Uterus (tissue), 4 donors: Measurements from ENCODE around the gene BMP8A. TPM values are rescaled to one million over a fixed set of nuclear protein-coding genes. Genes with fewer than 3 reads are reported as not detected.
"Not testable (repeated sequence)": the region's sequence is repeated elsewhere in the genome, so short reads cannot be mapped to it uniquely, and the experiment has no call there.

ENCODE experiments used
- DNase-seq, 2 donors: peaks; one replicate each; pipeline ENCODE4 v3.0.0-alpha.2; 2019 to 2020
- H3K27ac ChIP-seq, 2 donors: fragments of 200-600 bp; sonication (generic); 1 replicate in 1 of 2; 2 replicates in 1 of 2; pipeline ENCODE4 v1.5.1; 2016 to 2018
- H3K27me3 ChIP-seq, 2 donors: fragments of 200-600 bp; sonication (generic); one replicate each; pipeline ENCODE4 v1.5.1; 2018 to 2019; ENCODE audit warnings: control low read depth in 1 of 2
- H3K36me3 ChIP-seq, 2 donors: fragments of 200-600 bp; sonication (generic); one replicate each; pipeline ENCODE4 v1.5.1; 2019; ENCODE audit warnings: control low read depth in 1 of 2
- H3K4me1 ChIP-seq, 2 donors: fragments of 200-600 bp; sonication (generic); one replicate each; pipeline ENCODE4 v1.5.1; 2018 to 2019; ENCODE audit warnings: control low read depth in 1 of 2
- H3K4me3 ChIP-seq, 2 donors: fragments of 200-600 bp; sonication (generic); 1 replicate in 1 of 2; 2 replicates in 1 of 2; pipeline ENCODE4 v1.5.1; 2018 to 2019; ENCODE audit warnings: mild to moderate bottlenecking in 1 of 2
- H3K9me3 ChIP-seq, 2 donors: fragments of 200-600 bp; sonication (generic); one replicate each; pipeline ENCODE4 v1.5.1; 2019; ENCODE audit warnings: control low read depth in 1 of 2
- POLR2A ChIP-seq, 2 donors: fragments of 450-650 bp; IDR thresholded peaks; one replicate each; pipeline ENCODE4 v1.6.1; 2016; ENCODE audit warnings: antibody characterized with exemption in 2 of 2, mild to moderate bottlenecking in 1 of 2, moderate library complexity in 1 of 2
- intact Hi-C: fragments of 100-400 bp; cut with DNase I; formaldehyde crosslinking; loops from one replicate; pipeline ENCODE4 v1.15.1; 2023; ENCODE audit warnings: low total_unique reads
- total RNA-seq, 4 donors: library from RNA; depleted of rRNA in 3 of 4; stranded (reverse); fragments of >200 nt in 3 of 4; gene quantifications; one replicate each; pipeline versions ENCODE4 v1.1.0 to v1.2.4, GENCODE V29; 2014 to 2023
- TF ChIP-seq, protein P1 (sequence below), 4 experiments: fragments of 200-600 bp in 2 of 4; fragments of 450-650 bp in 2 of 4; sonication (generic) in 2 of 4; IDR thresholded peaks; one replicate each; pipeline ENCODE4 v1.5.1; 2016 to 2019; ENCODE audit warnings: antibody characterized with exemption in 4 of 4, mild to moderate bottlenecking in 2 of 4, moderate library complexity in 1 of 4
- donor health status: DM: yes; HTN: yes; CAD: no.

Gene BMP8A
- total RNA-seq, 4 donors from 2014 or later, result 1.8 to 8.3 (median 2.7) TPM; not detected in 1

DNA sequence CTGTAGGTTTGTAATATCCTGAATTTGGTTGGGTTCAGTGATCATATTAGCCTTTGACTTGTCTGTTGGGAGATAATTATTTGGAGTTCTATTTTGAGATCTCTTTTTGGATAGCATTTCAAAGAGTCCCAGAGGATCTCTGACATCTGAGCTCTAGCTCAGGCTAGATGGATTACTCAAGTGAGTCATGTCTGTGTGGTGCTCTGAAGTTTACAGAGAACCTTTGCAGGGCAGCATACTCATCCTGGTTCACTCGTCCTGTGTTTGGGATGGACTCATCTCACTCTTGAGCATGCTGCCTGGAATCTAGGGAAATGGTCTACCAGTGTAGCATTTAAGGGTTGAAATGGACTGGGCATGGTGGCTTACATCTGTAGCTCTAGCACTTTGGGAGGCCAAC is 29.4 kb upstream of the BMP8A start:
- H3K27me3 ChIP-seq, result no peaks in the 10 kb centered on the region
- intact Hi-C loops, result no loop called here
- H3K4me3 ChIP-seq, result no peak overlapping the region
- H3K4me1 ChIP-seq, result no peaks in the 10 kb centered on the region
- H3K9me3 ChIP-seq, result no peaks in the 10 kb centered on the region
- no peak for TF ChIP-seq POLR2A (IDR thresholded peaks at IDR 0.05)
- TF ChIP-seq, protein P1, sequence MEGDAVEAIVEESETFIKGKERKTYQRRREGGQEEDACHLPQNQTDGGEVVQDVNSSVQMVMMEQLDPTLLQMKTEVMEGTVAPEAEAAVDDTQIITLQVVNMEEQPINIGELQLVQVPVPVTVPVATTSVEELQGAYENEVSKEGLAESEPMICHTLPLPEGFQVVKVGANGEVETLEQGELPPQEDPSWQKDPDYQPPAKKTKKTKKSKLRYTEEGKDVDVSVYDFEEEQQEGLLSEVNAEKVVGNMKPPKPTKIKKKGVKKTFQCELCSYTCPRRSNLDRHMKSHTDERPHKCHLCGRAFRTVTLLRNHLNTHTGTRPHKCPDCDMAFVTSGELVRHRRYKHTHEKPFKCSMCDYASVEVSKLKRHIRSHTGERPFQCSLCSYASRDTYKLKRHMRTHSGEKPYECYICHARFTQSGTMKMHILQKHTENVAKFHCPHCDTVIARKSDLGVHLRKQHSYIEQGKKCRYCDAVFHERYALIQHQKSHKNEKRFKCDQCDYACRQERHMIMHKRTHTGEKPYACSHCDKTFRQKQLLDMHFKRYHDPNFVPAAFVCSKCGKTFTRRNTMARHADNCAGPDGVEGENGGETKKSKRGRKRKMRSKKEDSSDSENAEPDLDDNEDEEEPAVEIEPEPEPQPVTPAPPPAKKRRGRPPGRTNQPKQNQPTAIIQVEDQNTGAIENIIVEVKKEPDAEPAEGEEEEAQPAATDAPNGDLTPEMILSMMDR (IDR thresholded peaks at IDR 0.05), result no peak
- no peaks in the 10 kb centered on the region for H3K36me3 ChIP-seq
- no peak for DNase-seq
- H3K27ac ChIP-seq, result no peak overlapping the region

DNA sequence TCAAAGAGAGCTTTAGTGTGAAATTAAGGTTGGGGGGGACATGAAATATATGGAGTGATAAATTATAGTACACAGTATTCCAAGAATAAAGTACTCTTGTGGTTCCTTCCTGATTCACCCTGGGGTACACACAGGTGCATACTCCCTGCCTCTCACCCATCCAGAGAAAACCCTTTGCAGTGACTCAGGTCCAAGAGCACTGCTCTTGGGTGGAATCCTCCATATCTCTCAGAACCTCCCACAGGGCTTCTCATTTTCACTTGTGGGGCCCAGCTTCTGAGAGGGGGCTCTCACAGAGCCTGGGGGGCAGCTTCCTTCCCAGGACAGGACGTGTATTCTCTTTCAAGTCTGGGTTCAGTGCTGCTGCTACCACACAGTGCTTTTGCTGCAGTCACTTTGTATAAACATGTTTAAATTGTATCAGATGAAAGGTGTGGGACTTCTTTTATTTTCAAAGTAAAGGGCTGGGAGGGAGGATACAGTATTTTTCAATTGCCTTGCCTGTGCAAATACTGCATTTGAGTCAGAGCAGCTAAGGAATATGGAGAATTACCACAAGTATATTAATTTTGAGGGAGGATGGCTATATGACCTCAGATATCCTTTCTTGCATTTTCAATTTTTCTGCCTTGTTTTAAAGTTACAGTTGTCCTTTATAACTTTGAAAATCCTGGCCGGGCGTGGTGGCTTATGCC is 24.9 kb upstream of the BMP8A start:
- H3K36me3 ChIP-seq, result no peaks in the 10 kb centered on the region
- DNase-seq, result no peak

GRCh38 chr1:39467108-39467720 is 24.2 kb upstream of the BMP8A start:
- H3K36me3 ChIP-seq, intact Hi-C loops, H3K9me3 ChIP-seq, H3K4me3 ChIP-seq, H3K4me1 ChIP-seq, H3K27me3 ChIP-seq: not testable (repeated sequence)
- DNase-seq, result peak; percentile 26 to 52
- H3K27ac ChIP-seq, result peak overlapping the region; percentile 56 to 68

More for the DNA sequence above, 24.9 kb upstream of the BMP8A start:
- H3K4me1 ChIP-seq, result no peaks in the 10 kb centered on the region
- H3K9me3 ChIP-seq, result no peaks in the 10 kb centered on the region
- H3K27me3 ChIP-seq, result no peaks in the 10 kb centered on the region
- TF ChIP-seq, protein P1 (IDR thresholded peaks at IDR 0.05), result no peak
- TF ChIP-seq POLR2A (IDR thresholded peaks at IDR 0.05), result no peak
- peak overlapping the region; percentile 56 to 68 for H3K27ac ChIP-seq
- no peak overlapping the region for H3K4me3 ChIP-seq
- intact Hi-C loops, result no loop called here

GRCh38 chr1:39469150-39469549 is 22.3 kb upstream of the BMP8A start:
- no peaks in the 10 kb centered on the region for H3K9me3 ChIP-seq

DNA sequence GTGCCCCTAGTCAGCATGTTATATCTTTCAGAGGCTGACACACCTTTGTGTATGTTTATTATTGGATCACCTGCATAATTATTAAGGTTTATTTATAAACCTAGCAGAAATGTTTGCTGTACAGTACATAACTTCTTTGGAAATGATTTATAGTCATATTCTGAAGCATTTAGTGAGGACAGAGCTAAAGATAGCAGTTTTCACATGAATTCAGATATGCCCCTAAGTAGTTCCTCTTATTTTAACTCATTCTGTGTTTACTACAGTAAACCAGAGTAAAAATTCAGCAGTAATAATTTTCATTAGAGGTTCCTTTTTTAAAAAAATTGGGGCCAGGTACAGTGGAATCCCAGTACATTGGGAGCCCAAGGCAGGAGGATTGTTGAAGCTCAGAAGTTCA is 21.4 kb upstream of the BMP8A start:
- no peak overlapping the region for H3K4me3 ChIP-seq
- no peaks in the 10 kb centered on the region for H3K4me1 ChIP-seq
- DNase-seq, result no peak
- no peaks in the 10 kb centered on the region for H3K9me3 ChIP-seq
- no peak overlapping the region for H3K27ac ChIP-seq
- intact Hi-C loops, result no loop called here
- no peaks in the 10 kb centered on the region for H3K27me3 ChIP-seq
- TF ChIP-seq, protein P1 (IDR thresholded peaks at IDR 0.05), result no peak
- no peak for TF ChIP-seq POLR2A (IDR thresholded peaks at IDR 0.05)
- no peaks in the 10 kb centered on the region for H3K36me3 ChIP-seq

More at GRCh38 chr1:39469150-39469549, 22.3 kb upstream of the BMP8A start:
- Histone ChIP-seq H3K4me3 (no peak overlapping the region), H3K27ac (no peak overlapping the region), H3K36me3 (no peaks in the 10 kb centered on the region), H3K4me1 (no peaks in the 10 kb centered on the region), H3K27me3 (no peaks in the 10 kb centered on the region)
- TF ChIP-seq, protein P1 (IDR thresholded peaks at IDR 0.05), result no peak
- no peak for TF ChIP-seq POLR2A (IDR thresholded peaks at IDR 0.05)
- no peak for DNase-seq
- intact Hi-C loops, result no loop called here
